Kidney (tissue), 14 donors: ENCODE results near the gene TENM4. TPM values are rescaled to one million over a fixed set of nuclear protein-coding genes. Genes with fewer than 3 reads are reported as not detected.

Experiments
- DNase-seq, 5 donors: peaks; one replicate each; pipeline ENCODE4 v3.0.0-alpha.2; 2013 to 2020
- FAIRE-seq: peaks from 2 replicates; lab custom pipeline; 2012; peaks lifted over from hg19 to GRCh38; lab: Jason Lieb, UNC
- H3K27ac ChIP-seq, 2 donors: one replicate each; pipeline ENCODE4 v1.7.0; 2013; ENCODE audit warnings: low read depth in 2 of 2, low read length in 2 of 2, inconsistent platforms in 1 of 2
- H3K27me3 ChIP-seq: one replicate; pipeline ENCODE4 v1.7.1; 2013; ENCODE audit warnings: low read length, inconsistent platforms; ENCODE audit not compliant: control insufficient read depth, insufficient read depth
- H3K36me3 ChIP-seq, 3 donors: one replicate each; pipeline versions ENCODE4 v1.7.0 to v1.7.1; 2013; ENCODE audit warnings: low read length in 3 of 3, control low read depth in 1 of 3, inconsistent platforms in 1 of 3; ENCODE audit not compliant: insufficient read depth in 3 of 3, control insufficient read depth in 2 of 3
- H3K4me1 ChIP-seq, 3 donors: one replicate each; pipeline versions ENCODE4 v1.7.0 to v1.7.1; 2013; ENCODE audit warnings: low read length in 3 of 3, inconsistent platforms in 1 of 3, low read depth in 1 of 3; ENCODE audit not compliant: control insufficient read depth in 2 of 3, insufficient read depth in 2 of 3
- H3K4me3 ChIP-seq, 3 donors: one replicate each; pipeline versions ENCODE4 v1.7.0 to v1.8.1; 2013; ENCODE audit warnings: low read length in 3 of 3, control low read depth in 1 of 3, inconsistent platforms in 1 of 3
- H3K9ac ChIP-seq, 3 donors: one replicate each; pipeline versions ENCODE4 v1.7.0 to v1.7.1; 2013; ENCODE audit warnings: low read length in 3 of 3, control low read depth in 1 of 3, inconsistent platforms in 1 of 3
- H3K9me3 ChIP-seq, 3 donors: one replicate each; pipeline versions ENCODE4 v1.7.0 to v1.7.1; 2013; ENCODE audit warnings: low read length in 3 of 3, control low read depth in 1 of 3, inconsistent platforms in 1 of 3; ENCODE audit not compliant: control insufficient read depth in 2 of 3, insufficient read depth in 1 of 3
- intact Hi-C: fragments of 100-400 bp; cut with DNase I; formaldehyde crosslinking; loops from one replicate; pipeline ENCODE4 v1.11.1; 2022
- polyA plus RNA-seq: library from polyadenylated mRNA; stranded (reverse); fragments of 350-450 nt; fragmentation: Illumina TruSeq; extraction: RNeasy Lipid Tissue Mini Kit (QIAGEN cat#74804); gene quantifications from one replicate; pipeline ENCODE4 v1.2.3, GENCODE V29; 2014; ENCODE audit warnings: low read depth, low replicate concordance; ENCODE audit not compliant: insufficient read depth
- total RNA-seq: library from RNA; stranded (reverse); fragmentation: NEBNext Ultra II Directional; extraction: Animal tissue kit (Norgen Biotek cat#: 25700); gene quantifications from one replicate; pipeline ENCODE4 v1.2.1, GENCODE V29; 2021
- TF ChIP-seq, protein P1 (sequence below): IDR thresholded peaks from 3 replicates; pipeline ENCODE4 v1.5.1; 2012; ENCODE audit warnings: mild to moderate bottlenecking, moderate library complexity, borderline replicate concordance; ENCODE audit not compliant: insufficient read depth; ENCODE audit errors: extremely low read depth
- donor health status: control.
- donor health status: control.
- donor health status: control.
- donor health status: control.
- donor health status: control.
- donor health status: DM: yes; HTN: yes; CAD: no.
- donor health status: Normal renal cell carcinoma (clear cell type).

TENM4 gene
- total and polyA plus RNA-seq, 2 donors from 2014 or later, result 0.34 to 31.0 TPM

GRCh38 chr11:79481795-79482194 is 41.0 kb upstream of the TENM4 start:
- no peak overlapping the region for H3K9ac ChIP-seq
- intact Hi-C loops, result no loop called here
- H3K9me3 ChIP-seq, result no peaks in the 10 kb centered on the region
- DNase-seq (no peak), FAIRE-seq (no peak)
- H3K36me3 ChIP-seq, result no peaks in the 10 kb centered on the region
- H3K27me3 ChIP-seq, result no peaks in the 10 kb centered on the region
- TF ChIP-seq, protein P1, sequence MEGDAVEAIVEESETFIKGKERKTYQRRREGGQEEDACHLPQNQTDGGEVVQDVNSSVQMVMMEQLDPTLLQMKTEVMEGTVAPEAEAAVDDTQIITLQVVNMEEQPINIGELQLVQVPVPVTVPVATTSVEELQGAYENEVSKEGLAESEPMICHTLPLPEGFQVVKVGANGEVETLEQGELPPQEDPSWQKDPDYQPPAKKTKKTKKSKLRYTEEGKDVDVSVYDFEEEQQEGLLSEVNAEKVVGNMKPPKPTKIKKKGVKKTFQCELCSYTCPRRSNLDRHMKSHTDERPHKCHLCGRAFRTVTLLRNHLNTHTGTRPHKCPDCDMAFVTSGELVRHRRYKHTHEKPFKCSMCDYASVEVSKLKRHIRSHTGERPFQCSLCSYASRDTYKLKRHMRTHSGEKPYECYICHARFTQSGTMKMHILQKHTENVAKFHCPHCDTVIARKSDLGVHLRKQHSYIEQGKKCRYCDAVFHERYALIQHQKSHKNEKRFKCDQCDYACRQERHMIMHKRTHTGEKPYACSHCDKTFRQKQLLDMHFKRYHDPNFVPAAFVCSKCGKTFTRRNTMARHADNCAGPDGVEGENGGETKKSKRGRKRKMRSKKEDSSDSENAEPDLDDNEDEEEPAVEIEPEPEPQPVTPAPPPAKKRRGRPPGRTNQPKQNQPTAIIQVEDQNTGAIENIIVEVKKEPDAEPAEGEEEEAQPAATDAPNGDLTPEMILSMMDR, result no peak
- no peak overlapping the region for H3K27ac ChIP-seq
- H3K4me1 ChIP-seq, result no peaks in the 10 kb centered on the region
- no peak overlapping the region for H3K4me3 ChIP-seq

DNA sequence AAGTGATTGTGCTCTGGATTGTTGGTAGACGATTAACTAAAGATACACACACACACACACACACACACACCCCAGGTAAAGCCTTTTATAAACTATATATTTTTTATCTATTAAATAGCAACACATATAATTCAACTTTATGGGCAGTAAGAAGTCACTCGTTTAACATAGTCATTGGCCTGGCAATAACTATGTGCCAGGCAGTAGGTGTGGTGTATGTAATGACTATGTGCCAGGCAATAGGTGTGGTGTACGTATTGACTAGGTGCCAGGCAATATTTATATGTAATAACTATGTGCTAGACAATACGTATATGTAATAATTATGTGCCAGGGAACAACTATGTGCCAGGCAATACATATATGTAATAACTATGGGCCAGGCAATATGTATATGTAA is 40.0 kb upstream of the TENM4 start:
- FAIRE-seq (no peak), DNase-seq (no peak)
- intact Hi-C loops, result no loop called here
- no peaks in the 10 kb centered on the region for H3K4me1 ChIP-seq
- H3K9ac ChIP-seq, result no peak overlapping the region
- H3K36me3 ChIP-seq, result no peaks in the 10 kb centered on the region
- H3K27me3 ChIP-seq, result no peaks in the 10 kb centered on the region
- H3K27ac ChIP-seq, result no peak overlapping the region
- no peak overlapping the region for H3K4me3 ChIP-seq
- TF ChIP-seq, protein P1, result no peak
- H3K9me3 ChIP-seq, result no peaks in the 10 kb centered on the region

DNA sequence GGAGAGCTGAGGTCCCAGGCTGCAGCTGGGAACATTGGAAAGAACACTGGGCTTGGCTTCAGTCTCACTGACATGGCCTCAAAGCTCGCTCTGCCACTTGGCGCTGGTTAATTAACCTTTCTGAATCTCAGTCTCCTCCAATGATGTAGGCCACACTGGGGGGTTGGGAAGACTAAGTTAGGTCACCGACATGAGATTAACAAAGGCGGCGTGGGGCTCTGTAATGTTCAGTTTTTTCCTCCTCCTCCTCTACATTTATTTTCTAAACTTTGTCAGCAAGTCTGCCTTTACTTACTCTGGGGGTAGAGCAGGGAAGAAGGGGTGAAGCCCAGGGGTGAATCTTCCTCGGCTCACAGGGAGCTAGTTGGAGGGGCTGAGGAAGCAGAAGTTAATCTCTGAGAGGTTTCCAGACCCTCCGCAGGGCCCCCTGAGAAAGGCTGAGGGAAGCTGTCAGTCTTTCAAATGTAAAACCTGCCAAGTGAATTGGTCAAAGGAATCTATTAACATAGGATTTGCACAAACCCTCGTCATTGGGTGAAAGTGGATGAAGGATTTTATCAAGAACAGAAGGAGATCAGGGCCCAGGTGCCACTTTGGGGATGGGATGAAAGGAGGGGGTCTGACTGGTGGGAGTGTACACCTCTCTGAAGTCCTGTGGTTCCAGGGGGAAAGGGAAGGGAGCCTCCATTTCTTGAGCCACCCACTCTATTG is 32.1 kb upstream of the TENM4 start:
- intact Hi-C loops, result no loop called here
- Histone ChIP-seq H3K4me1 (no peaks in the 10 kb centered on the region), H3K4me3 (no peak overlapping the region), H3K36me3 (no peaks in the 10 kb centered on the region), H3K27ac (no peak overlapping the region), H3K9me3 (no peaks in the 10 kb centered on the region), H3K27me3 (no peaks in the 10 kb centered on the region), H3K9ac (no peak overlapping the region)
- no peak for FAIRE-seq
- DNase-seq, result no peak
- TF ChIP-seq, protein P1, result no peak
